Mesenteric fat pad (tissue), 1 donor: ENCODE results near the gene NOP14. TPM values are rescaled to one million over a fixed set of nuclear protein-coding genes. Genes with fewer than 3 reads are reported as not detected.
"Not testable (repeated sequence)": the region's sequence is repeated elsewhere in the genome, so short reads cannot be mapped to it uniquely, and the experiment has no call there.

Experiments
- DNase-seq: peaks from one replicate; pipeline ENCODE4 v3.0.0-alpha.2; 2020; ENCODE audit warnings: low spot score
- total RNA-seq: library from RNA; stranded (reverse); fragmentation: NEBNext Ultra II Directional; extraction: Animal tissue kit (Norgen Biotek cat#: 25700); gene quantifications from one replicate; pipeline ENCODE4 v1.2.1, GENCODE V29; 2021
- donor health status: DM: yes; HTN: yes; CAD: no.

Gene NOP14
- total RNA-seq, 1 donor from 2014 or later: 37.5 TPM

DNA sequence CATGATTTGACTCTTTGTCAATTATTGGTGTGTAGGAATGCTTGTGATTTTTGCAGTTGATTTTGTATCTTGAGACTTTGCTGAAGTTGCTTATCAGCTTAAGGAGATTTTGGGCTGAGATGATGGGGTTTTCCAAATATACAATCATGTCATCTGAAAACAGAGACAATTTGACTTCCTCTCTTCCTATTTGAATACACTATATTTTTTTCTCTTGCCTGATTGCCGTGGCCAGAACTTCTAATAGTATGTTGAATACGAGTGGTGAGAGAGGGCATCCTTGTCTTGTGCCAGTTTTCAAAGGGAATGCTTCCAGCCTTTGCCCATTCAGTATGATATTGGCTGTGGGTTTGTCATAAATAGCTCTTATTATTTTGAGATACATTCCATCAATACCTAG is 44.9 kb downstream of the NOP14 start:
- not testable (repeated sequence) for DNase-seq

DNA sequence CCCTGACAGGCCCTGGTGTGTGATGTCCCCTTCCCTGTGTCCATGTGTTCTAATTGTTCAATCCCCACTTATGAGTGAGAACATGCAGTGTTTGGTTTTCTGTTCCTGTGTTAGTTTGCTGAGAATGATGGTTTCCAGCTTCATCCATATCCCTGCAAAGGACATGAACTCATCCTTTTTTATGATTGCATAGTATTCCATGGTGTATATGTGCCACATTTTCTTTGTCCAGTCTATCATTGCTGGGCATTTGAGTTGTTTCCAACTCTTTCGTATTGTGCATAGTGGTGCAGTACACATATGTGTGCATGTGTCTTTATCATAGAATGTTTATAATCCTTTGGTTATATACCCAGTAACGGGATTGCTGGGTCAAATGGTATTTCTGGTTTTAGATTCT is 46.5 kb downstream of the NOP14 start:
- not testable (repeated sequence) for DNase-seq

DNA sequence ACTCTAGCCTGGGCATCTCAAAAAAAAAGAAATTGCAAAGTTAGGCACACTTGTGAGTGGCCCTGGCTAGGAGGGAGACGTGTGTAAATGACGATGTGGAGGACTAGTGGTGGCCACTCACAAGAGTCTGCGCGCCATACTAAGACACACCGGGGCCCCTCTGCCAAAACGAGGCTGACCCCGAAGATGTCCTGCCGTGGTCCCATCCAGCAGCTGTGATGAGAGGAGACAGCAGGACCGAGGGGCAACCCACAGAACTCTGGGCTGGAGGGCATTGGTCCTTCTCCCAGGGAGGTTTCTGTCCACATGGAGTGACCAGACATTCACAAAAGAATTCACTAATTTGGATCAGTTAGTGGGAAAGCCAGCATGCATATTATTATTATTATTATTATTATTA is 47.4 kb downstream of the NOP14 start:
- peak; percentile 73 for DNase-seq

DNA sequence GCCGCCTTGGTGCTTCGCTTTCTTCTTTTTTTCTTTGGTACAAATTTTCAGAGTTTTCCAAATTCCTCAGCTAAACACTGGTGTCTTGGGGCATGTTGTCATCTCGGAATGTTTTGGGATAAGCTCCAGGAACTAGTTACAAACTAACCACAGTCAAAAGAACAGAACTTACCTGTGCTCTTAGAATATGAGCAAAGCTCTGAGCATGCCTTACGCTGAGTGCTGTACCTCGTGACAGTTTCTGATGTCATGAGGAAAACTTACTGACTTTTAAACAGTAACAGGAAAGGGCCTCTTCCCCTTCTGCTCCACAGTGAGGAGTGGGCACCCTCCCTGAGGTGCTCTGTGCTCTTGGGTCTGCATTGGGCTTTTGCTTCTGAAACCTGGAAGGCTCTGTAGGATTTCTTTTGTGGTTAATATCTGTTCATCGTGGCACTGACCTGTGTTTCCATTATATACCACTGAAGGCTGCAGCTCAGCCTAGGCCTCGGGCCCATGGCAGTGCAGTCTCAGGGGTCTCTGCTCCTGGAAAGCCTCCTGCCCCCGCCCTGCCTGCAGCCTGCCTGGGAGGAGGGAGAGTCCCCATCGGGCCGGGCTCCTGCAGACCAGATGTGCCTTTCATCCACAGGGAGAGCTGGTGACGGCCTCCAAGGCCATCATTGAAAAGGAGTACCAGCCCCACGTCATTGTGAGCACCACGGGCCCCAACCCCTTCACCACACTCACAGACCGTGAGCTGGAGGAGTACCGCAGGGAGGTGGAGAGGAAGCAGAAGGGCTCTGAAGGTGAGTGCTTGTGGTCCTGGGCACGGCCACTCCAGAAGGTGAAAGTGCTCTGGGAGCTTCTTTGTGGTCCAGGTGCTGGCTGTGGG is 48.7 kb downstream of the NOP14 start:
- peak; percentile 39 for DNase-seq

DNA sequence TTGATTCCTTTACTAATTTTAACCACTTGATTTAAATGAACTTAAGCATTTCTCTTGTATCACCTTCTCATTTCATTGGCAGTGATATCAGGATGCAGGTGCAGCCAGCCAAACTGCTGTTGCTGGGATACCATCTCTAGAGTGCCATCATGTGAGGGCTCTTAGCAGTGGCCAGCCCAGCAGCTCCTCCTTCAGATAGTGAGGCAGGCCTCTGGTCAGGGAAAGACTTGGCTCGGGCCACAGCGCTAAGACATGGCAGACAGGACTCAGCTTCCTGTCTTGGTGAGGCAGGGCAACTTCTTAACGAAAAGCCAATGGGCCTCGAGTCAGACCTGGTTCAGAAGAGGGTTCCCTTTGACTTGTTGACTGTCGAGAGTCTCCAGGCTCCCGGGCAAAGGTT is 50.0 kb downstream of the NOP14 start:
- peak; percentile 62 for DNase-seq

DNA sequence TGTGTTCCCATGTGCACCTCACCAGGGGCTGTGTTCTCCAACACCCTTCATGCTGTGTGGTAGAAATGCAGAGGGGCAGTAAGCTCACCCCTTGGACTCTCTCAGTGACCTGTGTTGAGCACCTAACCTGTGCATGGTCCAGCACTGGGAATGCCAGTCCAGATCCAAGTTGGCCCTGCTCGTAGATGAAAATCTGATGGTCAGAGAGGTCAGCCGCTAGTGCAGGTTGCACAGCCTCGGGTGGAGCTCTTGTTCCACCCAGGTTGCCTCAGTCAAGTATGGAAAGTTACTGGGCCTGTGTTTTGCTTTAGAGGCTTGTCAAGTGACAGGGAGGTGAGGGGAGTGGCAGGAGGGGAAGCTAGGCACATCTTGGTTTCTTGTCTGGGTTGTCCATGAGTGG is 51.3 kb downstream of the NOP14 start:
- DNase-seq: peak; percentile 57

DNA sequence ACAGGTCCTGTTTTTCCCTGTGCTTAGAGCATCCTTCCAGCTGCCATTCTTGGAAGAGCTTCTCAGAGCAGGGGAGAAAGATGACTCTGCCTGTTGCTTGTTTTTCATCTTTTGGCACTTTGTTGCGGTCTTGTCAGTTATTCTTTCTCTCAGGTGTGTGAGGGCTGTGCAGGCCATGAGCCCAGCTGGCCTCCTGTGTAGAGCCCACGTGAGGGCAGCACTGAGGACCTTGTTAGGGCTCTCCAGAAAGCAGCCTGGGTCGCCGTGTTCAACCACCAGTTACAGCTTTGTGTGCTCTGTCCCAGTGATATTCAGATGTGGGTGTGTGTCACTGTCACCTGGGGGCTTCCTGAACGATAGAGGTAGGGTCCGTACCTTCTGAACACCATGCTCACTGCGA is 52.8 kb downstream of the NOP14 start:
- DNase-seq: peak; percentile 57

DNA sequence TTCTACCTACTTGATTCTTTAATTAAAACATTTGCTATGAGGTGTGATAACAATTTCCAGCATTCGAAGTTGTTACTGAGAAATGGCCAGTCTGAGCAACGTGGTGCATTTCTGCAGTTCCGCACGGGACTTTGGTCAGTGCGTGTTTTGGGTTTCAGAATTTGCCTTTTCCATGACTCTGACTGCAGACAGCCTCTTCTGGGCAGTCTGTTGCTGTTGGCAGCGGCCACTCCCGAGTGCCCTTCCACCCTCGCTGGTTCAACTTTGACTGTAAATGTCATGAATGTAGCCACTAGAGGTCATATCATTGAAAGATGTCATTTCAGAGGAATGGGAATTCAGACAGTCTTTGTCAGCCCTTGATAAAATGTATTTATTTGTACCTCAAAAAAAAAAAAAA is 53.6 kb downstream of the NOP14 start:
- peak; percentile 35 for DNase-seq

DNA sequence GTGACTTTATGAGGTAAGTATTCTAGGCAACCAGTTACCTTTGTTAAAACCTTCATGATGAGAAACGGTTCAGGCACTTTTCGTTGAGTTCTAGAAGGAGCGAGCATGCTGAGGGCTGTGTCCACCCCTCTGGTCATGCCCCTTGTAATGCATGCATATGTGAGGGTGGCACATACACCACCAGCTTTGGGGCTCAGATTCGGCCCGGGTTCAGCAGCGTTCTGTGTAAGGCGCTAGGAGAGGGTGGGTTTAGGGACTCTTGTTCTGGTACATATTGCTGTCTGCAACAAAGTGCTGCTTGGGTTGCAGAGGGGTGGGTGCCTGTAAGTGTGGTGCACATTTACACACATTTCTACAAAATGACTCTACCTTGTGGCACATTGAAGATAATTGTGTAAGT is 54.5 kb downstream of the NOP14 start:
- DNase-seq: peak; percentile 75

DNA sequence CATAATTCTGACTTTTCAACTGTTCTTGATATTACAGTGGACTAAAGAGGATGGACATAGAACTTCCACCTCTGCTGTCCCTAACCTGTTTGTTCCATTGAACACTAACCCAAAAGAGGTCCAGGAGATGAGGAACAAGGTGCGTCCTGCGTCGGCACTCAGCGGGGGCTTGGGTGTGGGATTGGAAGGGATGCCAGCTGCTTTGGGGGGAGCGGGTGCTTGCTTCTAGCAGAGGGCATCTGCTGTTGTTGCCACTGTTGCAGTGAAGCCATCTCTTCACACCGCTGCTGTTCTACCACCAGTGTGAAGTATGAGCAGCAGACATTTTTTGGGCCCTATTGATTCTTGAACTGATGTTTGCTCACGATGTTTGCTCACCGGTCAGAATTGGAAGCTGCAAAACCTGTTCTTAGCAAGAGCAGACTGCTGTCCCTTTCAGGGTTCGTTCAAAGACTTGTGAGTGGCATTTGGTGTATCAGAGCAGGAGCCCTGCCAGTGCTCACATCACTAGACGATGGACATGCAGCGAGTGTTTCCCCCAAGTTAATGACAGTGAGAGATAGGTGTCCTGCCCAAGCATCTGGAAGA is 55.4 kb downstream of the NOP14 start:
- DNase-seq: peak; percentile 74

DNA sequence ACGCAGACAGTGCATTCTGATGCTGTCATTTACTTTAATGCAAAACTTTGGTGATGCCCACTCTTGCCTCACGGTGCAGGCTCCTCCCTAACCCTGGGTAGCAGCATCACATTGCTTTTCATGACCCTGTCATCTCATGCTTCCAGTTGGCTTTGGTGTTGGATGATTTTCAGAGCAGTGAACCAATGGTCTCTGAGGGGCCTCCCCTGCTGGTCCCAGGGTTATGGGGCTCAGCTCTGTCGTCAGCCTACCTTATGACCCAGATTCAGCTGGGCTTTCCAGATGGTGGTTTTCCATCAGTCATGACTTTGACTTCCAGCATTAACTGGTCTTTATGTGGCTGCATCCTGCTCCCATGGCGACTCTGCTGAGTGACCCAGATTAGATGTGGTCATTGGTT is 56.0 kb downstream of the NOP14 start:
- DNase-seq: no peak

DNA sequence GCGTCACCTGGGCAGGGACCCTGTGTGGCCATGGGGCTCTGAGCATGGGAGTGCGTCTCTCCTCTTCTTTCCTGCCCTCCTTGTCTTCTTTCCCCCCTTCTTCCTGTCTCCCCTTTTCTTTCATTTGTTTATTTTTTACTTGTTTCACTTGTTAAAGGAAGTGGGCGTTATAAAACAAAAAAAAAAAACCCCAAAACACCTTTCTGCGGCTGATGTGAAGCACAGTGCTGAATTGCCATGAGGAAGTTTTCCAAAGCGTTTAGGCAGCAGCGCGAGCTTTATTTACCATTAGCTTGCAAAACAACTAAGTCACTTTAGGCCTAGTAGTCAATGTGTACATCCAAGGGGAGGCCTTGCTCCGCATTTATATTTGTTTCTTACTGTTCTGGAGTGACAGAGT is 57.0 kb downstream of the NOP14 start:
- no peak for DNase-seq

DNA sequence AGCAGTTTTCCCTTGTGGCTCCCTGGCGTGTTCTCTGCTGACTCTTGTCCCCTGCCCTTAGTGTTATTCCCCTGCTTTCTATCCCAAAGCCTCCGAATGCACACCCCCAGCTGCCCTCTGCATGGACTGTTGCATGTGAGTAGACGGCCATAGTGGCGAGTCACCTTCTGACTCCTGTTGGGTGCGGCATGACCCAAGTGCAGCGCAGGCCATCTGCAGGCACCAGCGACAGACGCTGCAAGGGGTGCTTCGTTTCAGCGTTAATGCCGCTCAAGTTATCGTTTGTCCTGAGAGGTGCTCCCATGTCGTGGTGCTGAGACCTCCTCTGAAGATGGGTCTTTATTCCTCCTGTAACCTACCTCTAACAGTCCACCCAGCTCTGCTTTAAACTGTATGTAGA is 57.7 kb downstream of the NOP14 start:
- peak; percentile 81 for DNase-seq

DNA sequence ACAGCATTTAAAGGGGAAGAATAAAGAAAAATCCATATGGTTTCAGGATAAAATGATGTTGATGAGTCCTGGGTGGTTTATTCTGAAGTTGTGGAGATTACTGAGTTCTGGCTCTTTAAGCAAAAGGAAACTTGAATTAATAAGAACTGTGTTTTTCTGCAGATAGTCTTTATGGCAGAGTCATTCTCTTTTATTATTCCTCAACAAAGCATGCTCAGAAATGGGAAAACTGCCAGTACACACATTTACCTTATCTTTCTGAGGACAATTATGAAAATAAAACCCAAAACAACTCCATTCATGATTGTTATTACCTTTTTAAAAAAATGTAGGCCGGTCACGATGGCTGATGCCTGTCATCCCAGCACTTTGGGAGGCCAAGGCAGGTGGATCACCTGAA is 61.1 kb downstream of the NOP14 start:
- DNase-seq: no peak

DNA sequence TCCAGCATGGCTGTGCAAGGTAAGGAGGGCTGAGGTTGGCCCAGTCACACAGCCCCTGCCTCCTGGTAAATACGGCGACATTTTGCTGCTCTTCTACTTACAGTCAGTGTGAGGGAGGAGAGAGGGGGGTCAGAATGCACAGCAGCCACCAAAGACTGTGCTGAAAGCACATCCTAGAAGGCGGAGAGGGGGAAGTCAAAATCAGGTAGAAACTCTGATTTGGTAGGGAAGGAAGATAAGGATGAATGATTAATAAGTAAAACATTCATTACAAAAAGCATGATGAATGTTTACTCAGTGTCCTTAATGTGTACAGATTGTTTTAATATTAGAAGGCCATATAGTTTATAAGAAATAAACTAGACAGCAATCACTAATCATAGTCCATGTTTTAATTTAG is 62.0 kb downstream of the NOP14 start:
- no peak for DNase-seq

DNA sequence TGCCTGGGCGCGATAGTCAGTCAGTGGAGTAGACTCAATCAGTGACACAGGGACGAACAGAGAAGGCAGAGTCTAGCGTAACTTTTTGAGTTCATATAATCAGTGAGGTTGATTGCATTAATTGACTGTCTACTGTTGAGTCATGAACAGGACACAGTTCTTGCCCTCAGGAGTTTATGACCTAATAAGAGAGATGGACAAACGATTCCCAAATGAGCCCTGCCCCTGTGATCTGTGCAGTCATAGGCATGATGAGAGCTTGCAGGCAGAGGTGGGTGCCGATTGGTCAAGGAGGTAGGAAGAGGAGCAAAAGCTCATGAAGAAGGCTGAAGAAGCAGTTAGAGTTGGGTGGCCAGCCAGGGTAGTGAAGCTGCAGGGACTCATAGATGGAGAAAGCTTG is 62.5 kb downstream of the NOP14 start:
- DNase-seq: peak; percentile 59

DNA sequence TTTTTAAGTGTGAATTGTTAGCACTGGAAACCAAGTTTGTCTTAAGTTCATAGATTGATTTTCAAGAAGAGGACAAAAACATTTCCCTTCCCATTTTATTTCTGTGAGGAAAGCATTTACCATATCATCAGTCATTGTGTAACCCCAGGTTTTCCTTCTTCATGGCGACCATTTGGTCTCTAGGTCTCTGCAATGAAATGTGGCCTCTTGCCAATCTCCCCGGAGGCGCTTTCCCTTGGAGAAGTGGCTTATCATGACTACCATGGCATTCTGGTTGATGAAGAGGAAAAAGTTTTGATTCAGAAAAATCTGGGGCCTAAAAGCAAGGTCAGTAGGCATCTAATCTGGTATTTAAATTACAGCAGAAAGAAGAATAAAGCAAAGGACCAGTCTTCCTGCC is 65.2 kb downstream of the NOP14 start:
- no peak for DNase-seq

DNA sequence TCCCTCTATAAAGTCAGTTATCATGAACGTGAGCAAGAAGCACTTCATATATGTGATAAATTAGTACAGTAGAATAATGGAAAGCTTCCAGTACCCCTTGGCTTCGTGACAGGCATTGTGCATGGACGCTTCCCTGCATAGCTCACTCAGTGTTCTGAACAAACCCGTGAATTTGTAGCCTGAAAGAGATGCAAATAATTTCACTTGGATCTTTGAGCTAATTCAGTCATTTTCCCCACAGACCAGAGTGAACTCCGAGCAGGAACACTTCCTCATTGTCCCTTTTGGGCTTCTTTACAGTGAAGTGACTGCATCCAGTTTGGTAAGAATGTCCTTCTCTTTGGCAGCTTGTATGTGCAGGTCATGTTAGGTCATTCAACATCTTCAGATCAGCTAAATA is 69.4 kb downstream of the NOP14 start:
- no peak for DNase-seq

DNA sequence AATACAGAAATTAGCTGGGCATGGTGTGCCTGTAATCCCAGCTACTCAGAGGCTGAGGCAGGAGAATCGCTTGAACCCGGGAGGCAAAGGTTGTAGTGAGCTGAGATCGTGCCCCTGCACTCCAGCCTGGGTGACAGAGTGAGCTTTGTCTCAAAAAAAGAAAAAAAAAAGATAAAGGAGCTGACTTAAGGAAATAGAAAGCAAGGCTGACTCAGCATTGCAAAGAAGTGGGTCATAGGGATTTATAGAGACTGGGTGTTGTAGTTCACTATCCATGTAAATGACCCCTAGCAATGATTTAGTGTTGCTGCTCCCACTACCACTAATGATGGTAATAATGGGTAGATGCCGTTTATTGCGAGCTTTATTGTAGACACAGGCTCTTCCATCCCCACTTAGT is 71.9 kb downstream of the NOP14 start:
- DNase-seq: no peak

DNA sequence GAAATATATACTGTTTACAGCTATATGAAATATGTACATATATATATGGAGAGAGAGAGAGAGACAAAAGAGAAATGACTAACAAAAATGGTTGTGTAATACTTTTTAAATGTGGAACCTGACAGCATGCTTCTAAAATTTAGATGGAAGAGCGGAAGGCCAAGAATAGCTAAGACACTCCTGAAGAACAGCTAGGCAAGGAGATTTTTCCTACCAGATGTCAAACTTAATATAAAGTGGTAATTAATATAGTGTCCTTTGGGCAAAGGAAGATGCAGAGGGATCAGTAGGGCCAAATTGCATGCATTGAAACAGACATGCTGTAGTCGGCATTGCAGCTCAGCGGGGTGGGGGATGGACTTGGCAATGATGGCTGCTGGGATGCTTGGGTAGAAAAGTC is 74.3 kb downstream of the NOP14 start:
- DNase-seq: no peak
